HG02884 (cell line): ENCODE measurements around the gene NOLC1.

ENCODE experiments used
- ATAC-seq: cut with Tn5 transposase; IDR thresholded peaks from one replicate; pipeline ENCODE4 v1.9.1; 2021; ENCODE audit warnings: mild to moderate bottlenecking, moderate library complexity; ENCODE audit not compliant: unreplicated experiment

NOLC1 gene

GRCh38 chr10:102151774-102152544, at the start of gene NOLC1:
Gene NOLC1 (plus strand): TSS chr10:102152389. CDS start chr10:102152411, 22 bp downstream.
- peak; percentile 84 for ATAC-seq

GRCh38 chr10:102102421-102102820, 49.8 kb upstream of the NOLC1 start:
- no peak for ATAC-seq

- no peak for ATAC-seq
These were observed 45.2 kb upstream of the NOLC1 start for GRCh38 chr10:102106998-102107397.

- ATAC-seq: no peak
These were observed 42.7 kb upstream of the NOLC1 start for GRCh38 chr10:102109166-102110116.

DNA sequence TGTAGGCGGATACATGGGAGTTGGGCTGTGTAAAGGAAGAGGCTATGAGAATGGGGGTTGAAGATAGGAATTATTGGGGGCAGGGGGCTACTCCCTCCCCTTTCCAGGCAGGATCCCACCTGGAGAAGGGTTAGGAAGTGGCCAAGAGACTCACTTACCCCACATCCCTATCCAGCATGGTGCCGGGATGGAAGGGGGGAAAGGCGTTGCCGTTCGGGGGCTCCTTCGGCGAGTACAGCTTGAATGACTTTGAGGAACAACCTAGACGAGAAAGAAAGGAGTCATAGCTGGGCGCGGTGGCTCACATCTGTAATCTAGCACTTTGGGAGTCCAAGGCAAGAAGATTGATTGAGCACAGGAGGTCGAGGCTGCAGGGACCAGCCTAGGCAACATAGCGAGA, 40.9 kb upstream of the NOLC1 start:
- no peak for ATAC-seq

DNA sequence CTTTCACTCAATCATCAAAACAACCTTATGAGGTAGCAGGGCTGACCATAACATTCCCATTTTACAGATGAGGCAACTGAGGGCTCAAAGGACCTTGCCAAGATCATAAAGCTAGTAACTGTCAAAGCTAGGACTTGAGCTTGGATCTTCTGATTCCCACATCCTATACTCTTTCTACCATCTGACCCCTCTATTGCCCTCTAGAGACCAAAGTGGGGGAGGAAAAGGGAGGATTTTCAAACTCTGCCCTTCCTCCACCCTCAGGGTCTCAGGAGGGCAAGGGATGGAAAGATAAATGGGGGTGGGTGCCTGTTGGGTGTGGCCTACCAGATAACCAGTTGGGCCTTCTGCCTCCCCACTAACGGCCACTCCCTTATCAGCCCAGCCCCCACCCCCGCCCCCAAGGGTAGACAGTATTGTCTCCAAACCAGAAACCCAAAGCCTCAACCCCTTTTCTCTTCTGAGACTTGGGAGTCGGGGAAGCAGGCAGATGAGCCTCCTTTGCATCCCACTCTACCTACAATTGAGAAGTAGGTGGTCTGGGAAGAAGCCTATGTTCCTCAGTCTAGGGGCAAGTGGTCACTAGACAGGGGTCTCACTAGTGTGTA, 39.9 kb upstream of the NOLC1 start:
- ATAC-seq: no peak

GRCh38 chr10:102113261-102113955, 38.8 kb upstream of the NOLC1 start:
- ATAC-seq: no peak

DNA sequence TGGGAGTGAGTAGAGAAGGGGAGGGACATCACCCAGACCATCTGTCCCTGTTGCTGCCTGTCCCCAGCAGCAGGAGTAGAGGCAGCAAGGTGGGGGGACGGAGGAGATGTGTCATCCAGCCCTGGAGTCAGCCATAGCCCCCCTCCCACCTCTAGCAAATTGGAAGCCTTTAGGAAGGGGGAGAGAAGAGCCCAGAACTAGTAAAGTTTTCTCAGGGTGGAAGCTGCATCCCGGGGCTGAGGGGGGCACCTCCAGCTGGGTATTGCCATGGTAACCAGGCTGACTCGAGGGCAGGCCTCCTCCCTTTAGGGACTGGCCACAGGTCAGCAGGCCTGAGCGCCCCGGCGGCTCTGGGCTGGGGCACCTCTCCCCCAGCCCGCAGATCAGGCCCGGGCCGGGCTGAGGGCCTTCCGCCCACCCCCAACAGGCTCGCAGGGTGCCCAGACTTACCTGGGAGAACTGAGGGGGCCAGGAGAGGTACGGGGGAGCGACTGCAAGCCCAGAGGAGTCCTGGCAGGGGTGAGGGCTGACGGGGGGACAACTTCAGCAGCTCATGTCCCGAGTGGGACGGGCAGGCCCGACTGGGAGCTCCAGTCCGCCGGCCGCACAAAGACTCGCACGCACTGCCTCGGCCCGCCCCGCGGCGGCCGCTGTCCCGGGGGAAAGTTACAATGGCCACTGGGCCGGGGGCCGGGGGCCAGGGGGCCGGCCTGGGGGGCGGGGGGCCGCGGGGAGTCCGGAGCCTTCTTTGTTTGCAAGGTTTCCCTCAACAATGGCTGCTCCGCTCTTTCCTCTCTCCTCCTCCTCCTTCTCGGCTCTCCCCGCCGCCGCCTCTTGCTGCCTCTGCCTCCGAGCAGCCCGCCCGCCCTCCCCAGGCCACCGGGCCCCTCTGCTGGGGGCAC, 38.0 kb upstream of the NOLC1 start:
- ATAC-seq: peak; percentile 11

DNA sequence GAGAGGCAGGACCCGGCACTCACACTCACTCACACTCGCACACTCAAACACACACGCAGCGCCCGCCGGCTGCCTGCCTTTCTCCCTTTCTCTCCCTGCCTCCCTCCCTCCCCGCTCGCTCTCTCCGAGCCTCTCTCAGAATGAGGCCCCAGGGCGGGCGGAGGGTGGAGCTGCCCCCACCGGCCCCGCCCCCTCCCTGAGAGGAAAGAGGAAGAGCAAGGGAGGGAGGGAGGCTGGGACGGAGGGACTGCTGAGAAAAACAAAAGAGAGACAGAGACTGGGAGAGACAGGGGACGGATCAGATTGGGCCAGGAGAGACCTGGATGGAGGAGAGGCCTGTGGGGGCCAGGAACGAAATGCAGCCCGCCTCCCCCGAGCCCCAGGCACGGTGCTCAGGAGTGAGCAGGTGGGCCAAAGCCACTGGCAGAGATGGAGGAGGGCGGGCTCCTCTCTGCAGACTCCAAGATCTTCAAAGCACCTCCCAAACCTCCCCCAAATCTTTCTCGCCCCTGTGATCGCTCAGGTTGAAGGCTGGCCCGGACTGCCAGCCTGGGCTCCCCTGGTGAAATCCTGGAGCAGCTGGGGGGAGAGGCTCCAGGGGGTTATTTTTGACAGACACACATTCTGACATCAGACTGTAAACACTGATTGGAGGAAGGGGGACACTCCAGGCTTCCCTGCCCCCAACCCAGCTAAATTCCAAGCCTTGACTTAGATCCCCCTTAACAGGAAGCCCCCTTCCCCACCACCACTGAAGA, 37.1 kb upstream of the NOLC1 start:
- peak; percentile 59 for ATAC-seq

GRCh38 chr10:102115775-102116174, 36.4 kb upstream of the NOLC1 start:
- no peak for ATAC-seq

GRCh38 chr10:102116656-102117055, 35.5 kb upstream of the NOLC1 start:
- ATAC-seq: no peak

DNA sequence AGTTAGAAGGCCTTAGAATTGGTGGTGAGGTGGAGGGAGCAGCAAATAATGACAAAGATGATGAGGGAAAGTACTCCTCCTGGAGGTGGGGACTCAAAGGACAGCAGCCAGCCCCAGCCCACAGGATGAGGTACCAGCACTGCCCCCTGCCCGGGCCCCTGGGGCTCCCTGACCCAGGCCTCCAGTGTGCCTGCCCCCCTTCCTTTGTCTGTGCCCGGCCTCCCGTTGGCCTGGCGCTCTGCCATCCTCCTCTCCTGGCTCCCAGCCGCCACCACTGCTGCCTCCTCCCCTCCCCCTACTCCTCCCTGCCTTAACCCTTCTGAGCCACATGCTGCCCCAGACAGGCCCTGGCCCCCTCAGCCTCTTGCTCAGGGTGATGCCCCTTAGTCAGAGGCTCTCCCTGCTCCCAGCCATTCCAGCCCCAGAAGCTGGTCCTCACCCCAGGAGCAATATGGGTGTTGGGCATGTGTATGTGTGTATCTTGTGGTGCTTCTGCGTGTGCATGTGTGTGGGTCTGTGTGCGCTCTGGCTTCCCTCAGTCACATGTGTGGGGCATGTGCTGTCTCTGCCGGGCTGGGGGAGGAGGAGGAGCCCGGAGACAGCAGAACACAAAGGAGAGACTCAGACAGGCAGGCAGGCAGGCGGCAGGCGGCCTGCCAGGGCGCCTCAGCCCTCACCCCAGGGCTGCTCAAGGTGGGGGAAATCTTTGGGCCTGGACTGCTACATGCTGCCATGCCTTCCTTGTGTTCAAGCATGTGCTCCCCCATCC, 34.6 kb upstream of the NOLC1 start:
- no peak for ATAC-seq

- ATAC-seq: no peak
These were observed 33.3 kb upstream of the NOLC1 start for GRCh38 chr10:102118867-102119266.

- ATAC-seq: no peak
These were observed 32.6 kb upstream of the NOLC1 start for GRCh38 chr10:102119417-102120141.

DNA sequence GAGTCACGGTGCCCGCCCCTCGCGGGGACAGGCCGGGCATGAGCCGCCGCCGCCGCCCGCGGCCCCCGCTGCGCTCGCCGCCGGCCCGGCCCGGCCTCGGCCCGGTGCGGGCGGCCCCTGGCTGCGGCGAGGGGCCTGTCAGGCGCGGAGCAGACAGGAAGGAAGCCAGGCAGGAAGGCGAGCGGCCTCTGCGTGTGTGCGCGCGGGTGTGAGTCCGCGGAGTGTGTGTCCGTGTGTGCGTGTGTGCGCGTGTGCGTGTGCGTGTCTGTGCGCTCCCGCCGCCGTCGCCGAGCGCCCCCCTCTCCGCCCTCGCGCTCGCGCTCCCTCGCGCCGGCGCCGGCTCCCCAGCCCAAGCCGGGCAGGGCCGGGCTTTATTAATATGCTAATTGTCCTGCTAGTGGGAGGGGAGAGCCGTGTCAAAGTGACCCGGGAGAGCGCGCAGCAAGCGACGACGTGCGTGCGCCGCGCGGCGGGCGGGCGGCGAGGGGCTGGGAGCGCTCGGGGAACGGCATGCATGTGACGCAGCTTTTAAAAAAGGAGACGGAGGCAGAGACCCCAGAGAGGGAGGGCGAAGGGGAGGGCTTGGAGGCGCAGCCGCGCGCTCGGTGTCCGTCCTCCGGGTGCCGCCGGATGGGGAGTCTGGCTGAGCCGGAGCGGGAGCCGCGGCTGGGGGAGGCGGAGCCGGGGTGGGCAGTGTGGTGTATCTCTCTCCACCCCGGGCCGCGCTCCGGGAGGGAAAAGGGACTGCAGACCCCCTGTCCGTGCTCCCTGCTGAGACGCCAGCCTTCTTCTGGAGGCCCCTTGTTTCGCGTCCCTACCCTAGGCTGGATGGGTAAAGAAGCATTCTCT, 31.8 kb upstream of the NOLC1 start, which contains the start of gene LDB1:
LDB1 (minus strand) TSS at position 227 of the 849 bp plus-strand sequence. CDS start 258 bp downstream, outside the sequence.
- ATAC-seq: peak; percentile 49

GRCh38 chr10:102120991-102121738, 31.0 kb upstream of the NOLC1 start:
- no peak for ATAC-seq
